Fibroblast of skin of scalp (primary cell): ENCODE data around the gene FAM151B. TPM values are rescaled to one million over a fixed set of nuclear protein-coding genes. Genes with fewer than 3 reads are reported as not detected.
"Not testable (repeated sequence)": the region's sequence is repeated elsewhere in the genome, so short reads cannot be mapped to it uniquely, and the experiment has no call there.

Source experiments
- DNase-seq: peaks from one replicate; pipeline ENCODE4 v3.0.0-alpha.2; 2013
- polyA plus RNA-seq, 2 experiments: library from polyadenylated mRNA; unstranded; fragments of 120-200 nt; gene quantifications; one replicate each; pipeline ENCODE4 v1.2.1, GENCODE V29; 2013; ENCODE audit not compliant: insufficient read length in 2 of 2

The FAM151B gene, protein sequence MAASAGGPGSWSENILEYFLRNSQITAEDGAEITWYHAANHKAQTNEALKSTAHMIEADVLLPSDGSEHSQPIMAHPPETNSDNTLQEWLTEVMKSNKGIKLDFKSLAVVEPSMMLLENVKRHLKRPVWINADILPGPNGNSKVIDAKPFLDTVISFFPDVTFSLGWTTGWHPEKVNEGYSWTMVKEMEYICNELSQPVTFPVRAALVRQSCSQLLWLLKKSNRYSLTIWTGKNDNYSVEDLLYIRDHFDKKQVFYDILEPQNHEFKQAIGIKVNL
- polyA plus RNA-seq (2013, experiment 1 of 2; ENCODE audit: insufficient read length) = 3.1 TPM
- polyA plus RNA-seq (2013, experiment 2 of 2; ENCODE audit: insufficient read length) = 3.0 TPM

DNA sequence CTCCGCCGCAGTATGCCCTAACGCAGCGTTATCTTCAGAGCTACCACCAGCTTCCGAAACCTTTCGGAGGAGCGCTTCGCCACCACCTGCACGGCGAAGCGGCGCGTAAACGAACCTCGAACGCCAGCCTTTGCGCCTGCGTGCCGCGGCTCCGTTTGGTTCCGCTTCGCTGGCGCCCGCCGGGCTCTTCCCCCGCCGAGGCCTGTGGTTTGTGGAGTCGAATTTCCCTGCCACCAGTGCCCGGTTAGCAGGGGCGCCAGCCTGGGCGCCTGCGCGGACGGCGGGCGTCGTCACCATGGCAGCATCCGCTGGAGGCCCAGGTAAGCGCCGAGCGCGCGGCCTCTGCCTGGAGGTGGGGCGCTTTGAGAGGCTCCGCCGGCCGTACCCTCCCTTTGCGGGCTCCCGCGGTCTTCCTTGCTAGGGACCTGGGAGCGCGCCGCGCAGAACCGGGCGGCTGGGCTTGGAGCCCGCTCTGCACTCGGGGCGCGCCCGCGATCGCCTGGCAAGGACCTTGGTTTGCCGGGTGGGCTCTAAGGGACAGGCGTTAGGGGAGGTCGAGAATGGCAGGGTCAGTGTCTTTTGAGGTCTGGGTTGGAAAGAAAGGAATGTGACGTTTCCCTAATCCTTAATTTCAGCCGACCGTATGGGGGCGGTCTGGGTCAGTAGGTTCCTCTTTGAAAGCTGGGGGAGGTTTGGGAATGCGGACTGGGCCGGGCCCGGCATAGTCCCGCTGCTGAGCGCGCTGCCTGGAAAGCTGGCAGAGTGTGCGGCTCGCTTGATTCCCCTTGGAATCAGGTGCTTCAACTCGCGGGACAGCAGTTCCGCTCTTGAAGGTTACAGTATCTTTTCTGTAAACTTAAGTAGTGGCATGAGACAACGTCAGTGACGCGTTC, at the start of gene FAM151B:
FAM151B (plus strand) TSS at position 272 of the 893 bp plus-strand sequence; CDS start at position 296, 24 bp downstream.
- DNase-seq = peak; percentile 86

DNA sequence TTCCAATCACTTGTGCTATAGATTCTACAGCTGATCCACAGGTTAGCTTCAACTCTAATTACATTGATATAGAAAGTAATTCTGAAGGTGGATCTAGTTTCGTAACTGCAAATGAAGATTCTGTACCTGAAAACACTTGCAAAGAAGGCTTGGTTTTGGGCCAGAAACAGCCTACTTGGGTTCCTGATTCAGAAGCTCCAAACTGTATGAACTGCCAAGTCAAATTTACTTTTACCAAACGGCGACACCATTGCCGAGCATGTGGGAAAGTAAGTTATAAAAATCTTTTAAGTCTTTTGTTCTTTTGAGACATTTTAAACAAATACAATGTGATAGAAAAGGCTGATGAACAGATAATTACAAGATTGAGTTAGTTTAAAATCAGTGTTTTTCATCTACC, 49.2 kb upstream of the FAM151B start:
- no peak for DNase-seq

DNA sequence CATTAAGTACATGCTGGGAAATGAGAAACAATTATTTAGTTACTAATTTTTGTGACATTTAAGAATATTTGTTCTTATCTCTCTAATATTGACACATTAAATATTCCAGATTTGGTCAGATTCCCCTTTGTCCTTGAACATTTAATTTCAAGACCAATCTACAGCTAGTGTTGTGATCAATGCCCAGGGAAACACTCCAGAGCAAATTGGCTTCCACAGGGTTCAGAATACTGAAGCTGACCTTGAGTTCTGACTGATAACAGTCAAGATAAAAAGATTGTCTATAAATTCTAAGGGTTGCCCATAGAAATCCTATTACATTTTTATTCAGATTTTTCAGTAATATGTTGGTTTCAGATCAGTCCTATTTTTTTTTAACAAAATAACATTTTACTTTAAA, 48.7 kb upstream of the FAM151B start:
- DNase-seq = no peak

DNA sequence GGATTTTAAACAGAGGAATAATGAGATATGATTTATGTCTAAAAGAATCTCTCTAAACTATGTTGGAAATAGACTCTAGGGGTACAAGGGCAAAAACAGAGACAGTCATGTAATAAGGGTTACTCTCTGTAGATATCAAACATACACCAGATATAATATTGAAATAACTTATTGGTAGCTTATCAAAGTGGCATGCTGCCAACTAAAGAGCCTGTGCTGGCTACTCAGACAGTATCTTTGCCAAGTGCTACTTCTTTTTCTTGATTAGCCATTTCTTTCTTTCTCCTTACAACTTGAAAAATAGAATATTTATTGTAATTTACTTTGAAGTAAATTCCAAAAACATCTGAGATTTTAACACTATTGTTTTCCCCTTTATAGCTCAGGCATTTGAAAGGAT, 45.2 kb upstream of the FAM151B start:
- no peak for DNase-seq

DNA sequence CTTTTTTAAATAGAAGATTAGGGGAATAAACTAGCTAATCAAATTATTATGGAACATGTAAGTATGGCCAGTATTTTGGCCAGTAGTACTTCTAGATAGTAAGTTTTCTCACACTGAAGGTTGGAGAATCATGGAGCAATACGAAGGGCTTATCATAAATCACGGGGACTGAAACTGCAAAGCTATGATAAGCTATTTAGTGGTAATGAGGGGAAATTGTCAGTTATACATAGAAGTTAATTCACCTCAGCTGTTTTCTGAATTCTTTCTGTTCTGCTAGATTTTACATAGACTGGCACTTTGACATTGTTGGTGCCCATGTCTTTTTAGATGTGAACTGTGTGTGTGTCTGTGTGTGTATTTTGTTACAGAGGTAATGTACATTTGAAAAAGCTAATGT, 34.5 kb upstream of the FAM151B start:
- DNase-seq = no peak

DNA sequence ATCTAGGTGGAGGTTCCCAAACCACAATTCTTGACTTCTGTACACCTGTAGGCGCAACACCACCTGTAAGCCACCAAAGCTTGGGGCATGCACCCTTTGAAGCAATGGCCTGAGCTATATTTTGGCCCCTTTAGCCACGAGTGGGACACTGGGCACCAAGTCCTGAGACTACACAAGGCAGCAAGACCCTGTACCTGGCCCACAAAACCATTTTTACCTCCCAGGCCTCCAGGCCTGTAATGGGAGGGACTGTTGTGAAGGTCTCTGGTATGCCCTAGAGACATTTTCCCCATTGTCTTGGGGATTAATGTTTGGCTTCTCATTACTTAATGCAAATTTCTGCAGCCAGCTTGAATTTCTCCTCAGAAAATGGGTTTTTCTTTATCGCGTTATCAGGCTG, 24.6 kb upstream of the FAM151B start:
- DNase-seq = no peak

DNA sequence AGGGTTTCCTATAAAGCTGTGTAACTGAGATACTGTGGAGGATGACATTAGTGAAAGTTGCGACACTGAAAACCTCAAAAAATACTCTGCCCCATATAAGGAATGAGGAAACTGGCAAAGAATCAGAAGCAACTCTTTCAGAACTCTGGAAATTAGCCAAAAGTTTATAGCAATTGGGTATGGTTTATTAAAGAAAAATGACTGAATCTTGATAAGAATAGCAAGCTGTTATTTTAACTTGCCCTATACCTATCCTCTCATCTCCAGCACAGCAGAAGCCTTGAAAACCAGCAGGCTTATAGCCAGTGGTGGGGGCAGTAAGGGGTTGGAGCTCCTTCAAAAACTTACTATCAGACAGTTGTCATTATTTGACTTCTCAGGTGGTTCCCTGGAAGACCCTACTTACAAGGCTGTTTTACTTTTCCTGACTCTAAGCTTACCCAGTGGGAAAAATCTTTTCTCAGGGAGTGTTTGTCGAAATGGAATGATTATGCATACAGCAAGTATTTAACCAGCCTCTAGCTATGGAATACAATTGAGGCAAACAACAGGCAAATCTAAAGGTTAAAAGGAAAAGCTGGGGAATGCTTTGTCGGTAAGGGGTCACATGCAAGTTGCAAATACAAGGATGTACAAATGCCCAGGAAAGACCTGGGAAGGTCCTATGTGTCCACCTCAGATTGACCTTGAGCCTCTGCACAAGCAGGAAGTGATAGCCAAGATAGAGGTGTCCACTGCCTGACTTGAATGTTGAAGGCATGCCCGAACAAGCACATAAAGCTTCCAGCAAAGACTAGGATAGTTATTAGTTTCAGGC, 21.0 kb upstream of the FAM151B start:
- DNase-seq = peak; percentile 50

DNA sequence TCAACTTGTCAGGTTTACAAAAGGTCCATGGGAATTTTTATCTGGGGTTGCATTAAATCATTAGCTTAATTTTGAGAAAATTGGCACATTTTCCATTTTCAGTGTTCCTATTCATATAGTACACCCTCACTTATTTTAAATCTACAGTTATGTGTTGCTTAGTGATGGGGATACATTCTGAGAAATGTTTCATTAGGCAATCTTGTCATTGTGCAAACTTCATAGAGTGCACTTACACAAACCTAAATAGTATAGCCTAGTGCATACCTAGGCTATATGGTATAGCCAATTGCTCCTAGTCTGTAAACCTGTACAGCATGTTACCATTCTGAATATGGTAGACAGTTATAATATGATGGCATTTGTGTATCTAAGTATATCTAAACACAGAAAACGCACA, 19.8 kb upstream of the FAM151B start:
- DNase-seq = no peak

DNA sequence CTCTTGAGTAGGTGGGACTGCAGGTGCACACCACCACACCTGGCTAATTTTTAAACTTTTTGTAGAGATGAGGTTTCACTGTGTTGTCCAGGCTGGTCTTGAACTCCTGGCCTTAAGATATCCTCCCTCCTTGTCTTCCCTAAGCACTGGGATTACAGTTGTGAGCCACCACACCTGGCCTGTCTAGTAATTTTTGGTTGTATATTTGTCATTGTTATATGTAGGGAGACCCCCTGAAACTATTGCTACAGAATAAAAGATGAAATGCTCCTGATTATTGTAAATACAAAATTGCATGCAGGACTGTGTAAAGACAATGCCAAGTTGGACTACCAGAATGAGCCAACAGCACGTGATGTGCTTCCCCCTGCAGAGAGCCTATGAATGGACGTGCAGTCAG, 17.3 kb upstream of the FAM151B start:
- not testable (repeated sequence) for DNase-seq

DNA sequence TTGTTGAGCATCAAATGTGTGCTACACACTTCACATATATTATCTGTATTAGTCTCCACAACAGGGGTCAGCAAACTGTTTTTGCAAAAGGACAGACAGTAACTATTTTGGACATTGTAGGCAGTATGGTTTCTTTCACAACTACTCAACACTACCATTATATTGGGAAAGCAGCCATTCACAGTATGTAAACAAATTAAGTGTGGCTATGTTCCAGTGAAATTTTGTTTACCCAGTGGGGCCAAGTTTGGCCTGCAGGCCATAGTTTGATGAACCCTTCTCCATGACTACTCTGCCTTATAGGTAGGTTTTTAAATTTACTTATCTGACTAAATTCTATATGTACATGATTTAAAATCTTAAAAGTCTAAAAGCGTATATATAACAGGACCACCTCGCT, 13.0 kb upstream of the FAM151B start:
- no peak for DNase-seq

DNA sequence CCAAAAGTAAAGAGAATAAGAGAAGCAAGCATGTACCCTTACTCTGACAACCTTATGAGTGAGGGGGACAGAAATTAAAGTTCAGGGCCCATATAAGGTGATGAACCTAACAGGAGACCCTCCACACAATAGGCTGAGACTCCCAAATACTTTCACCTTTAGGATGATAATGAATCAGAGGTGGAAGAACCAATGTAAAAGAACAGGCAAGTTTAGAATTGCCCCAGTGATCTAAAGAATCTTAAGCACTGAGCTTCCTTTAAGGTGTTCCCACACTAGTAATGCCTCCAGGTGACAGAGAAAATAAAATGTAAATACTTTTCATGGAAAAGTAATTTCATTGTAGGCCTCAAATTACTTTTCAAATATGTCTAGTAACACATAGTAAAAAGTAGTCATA, 8.2 kb upstream of the FAM151B start:
- no peak for DNase-seq

DNA sequence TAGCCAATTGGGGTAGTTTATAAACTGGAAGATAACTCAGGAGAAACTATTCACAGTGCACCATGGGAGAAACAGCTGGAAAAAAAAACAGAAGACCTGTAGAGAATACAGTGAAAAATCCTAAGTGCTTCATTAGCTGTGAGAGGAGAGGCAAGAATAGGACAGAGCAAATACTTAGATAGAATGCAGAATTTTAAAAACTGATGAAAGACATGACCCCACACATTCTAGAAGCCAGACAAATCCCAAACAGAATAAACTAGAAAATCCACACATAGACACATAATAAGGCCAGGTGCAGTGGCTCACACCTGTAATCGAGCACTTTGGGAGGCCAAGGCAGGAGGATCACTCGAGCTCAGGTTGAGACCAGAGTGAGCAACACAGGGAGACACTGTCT, 7.5 kb upstream of the FAM151B start:
- DNase-seq = no peak

DNA sequence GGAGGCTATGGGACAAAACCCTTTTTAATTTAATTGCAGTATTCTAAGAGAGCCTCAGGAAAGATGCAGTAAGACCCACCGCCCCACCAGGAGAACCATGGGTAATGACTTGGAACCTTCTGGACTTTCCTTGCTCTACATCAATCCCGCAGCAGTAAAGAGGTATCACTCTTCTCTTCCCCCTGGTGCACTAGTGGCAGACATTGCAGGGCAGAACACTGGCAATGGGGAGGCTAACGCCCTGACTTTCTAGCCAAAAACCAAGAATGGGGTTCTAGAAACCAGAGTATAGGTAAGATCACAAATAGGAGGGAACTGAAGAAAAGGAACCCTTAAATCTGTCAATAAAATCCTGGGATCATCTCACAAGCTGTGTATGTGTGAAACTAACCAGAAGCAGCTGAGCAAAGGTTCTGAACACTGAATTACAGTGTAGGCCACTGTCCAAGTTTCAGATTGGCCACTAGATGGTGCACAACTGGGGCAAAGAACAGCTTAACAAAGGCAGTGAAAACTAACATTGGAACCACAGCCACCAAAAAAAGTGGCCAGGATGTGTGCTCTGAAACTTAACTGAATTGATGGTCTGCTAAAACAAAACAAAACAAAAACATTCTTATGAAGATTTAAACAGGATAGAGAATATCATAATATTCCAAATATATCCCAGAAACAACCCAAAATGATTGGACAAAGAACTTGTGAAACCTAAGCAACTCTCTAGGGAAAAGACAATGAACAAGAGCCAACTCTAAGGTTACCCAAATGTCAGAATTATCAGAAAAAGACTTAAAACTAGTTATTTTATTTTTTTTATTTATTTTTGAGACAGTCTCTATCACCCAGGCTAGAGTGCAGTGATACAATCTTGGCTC, 6.6 kb upstream of the FAM151B start:
- peak; percentile 62 for DNase-seq

DNA sequence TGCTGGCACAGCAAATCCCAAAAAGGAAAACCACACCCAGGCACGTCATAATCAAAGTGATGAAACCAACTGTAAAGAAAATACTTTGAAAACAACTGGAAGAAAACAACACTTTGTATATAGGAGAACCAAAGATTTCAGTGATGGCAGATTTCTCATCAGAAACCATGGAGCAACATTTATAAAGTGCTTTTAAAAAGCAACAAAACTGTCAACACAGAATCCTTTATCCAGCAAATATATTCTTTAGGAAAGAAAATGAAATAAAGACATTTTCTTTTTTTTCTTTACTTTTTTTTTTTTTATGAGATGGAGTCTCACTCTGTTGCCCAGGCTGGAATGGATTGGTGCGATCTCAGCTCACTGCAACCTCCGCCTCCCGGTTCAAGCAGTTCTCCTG, 5.3 kb upstream of the FAM151B start:
- DNase-seq = no peak

DNA sequence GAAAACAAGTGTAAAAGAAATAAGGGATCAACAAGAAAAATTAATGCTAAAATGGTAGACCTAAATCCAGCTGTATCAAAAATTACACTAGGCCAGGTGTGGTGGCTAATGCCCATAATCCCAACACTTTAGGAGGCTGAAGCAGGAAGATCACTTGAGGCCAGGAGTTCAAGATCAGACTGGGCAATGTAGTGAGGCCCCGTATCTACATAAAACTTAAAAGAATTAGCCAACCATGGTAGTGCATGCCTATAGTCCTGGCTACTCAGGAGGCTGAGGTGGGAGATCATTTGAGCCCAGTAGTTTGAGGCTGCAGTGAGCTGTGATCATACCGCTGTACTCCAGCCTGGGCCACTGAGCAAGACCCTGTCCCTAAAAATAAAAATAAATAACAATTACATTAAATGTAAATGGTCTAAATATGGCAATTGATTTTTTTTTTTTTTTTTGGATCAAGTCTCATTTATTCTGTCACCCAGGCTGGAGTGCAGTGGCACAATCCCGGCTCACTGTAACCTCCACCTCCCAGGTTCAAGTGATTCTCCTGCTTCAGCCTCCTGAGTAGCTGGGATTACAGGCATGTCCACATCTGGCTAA, 4.2 kb upstream of the FAM151B start:
- no peak for DNase-seq

DNA sequence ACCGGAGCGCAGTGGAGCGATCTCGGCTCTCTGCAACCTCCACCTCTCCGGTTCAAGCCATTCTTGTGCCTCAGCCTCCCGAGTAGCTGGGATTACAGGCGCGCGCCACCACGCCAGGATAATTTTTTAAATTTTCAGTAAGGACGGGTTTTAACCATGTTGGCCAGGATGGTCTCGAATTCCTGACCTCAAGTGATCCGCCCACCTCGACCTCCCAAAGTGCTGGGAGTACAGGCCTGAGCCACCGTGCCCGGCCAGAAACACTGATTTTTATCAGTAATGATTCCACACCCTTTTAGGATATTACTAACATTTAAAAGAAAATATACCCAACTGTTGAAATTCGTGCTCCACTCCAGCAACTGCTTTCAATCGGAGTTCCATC, 464 bp upstream of the FAM151B start:
- no peak for DNase-seq

DNA sequence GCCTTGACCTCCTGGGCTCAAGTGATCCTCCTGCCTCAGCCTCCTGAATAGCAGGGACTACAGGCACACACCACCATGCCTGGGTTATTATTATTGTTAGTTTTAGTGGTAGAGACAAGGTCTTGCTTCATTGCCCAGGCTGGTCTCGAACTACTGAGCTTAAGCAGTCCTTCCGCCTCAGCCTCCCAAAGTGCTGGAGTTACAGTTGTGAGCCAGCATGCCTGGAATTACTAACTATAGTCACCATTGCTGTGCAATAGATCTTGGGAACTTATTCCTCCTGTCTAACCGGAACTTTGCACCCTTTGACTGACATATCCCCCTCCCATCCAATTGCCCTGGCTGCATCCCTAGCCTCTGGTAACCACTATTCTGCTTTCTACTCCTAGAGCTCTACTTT, 3.4 kb downstream of the FAM151B start:
- DNase-seq = no peak

DNA sequence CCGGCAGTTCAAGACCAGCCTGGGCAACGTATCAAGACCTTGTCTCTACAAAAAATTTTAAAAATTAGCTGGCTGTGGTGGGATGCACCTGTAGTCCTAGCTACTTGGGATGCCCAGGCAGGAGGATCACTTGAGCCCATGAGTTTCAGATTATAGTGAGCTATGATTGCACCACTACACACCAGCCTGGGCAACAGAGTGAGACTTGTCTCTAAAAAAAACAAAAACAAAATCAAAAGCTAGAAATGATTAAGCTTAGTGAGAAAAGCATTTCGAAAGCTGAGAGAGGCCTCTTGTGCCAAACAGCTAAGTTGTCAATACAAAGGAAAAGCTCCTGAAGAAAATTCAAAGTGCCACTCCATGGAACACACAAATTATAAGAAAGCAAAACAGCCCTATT, 4.8 kb downstream of the FAM151B start:
- DNase-seq = no peak

DNA sequence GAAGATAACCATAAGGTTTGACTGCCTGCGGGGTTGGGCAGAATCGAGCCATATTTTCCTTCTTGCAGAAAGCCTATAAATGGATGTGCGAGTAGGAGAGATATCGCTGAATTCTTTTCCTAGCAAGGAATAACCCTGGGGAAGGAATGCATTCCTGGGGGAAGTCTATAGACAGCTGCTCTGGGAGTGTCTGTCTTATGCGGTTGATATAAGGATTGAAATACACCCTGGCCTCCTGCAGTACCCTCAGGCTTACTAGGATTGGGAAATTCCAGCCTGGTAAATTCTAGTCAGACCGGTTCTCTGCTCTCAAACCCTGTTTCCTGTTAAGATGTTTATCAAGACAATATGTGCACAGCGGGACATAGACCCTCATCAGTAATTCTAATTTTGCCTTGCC, 5.5 kb downstream of the FAM151B start:
- peak; percentile 73 for DNase-seq

DNA sequence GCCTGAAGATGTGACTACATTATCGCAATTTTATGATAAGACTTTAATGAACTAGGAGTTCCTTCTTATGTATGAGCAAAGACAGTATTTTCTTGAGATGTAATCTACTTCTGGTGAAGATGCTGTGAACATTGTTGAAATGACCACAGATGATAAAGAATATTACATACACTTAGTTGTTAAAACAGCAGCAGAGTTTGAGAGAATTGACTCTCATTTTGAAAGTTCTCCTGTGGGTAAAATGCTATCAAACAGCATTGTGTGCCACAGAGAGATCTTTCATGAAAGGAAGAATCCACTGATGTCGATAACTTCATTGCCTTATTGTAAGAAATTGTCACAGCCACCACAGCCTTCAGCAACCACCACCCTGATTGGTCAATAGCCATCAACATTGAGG, 8.0 kb downstream of the FAM151B start:
- no peak for DNase-seq

DNA sequence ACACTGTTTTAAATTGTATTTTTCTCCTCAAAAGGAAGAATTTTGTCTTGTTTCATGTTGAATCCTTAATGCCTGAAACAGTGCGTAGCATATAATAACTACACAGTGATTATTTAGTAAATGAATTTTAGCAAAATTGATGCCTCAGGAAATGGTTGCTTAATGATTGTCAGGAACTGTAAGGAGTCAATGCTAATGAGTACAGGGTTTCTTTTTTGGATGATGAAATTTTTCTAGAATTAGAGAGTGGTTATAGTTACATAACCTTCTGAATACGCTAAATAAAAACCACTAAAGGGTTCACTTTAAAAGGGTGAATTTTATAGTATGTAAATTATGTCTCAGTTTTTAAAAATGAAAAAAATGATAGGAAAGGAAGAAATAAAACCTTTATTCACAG, 14.9 kb downstream of the FAM151B start:
- DNase-seq = no peak

DNA sequence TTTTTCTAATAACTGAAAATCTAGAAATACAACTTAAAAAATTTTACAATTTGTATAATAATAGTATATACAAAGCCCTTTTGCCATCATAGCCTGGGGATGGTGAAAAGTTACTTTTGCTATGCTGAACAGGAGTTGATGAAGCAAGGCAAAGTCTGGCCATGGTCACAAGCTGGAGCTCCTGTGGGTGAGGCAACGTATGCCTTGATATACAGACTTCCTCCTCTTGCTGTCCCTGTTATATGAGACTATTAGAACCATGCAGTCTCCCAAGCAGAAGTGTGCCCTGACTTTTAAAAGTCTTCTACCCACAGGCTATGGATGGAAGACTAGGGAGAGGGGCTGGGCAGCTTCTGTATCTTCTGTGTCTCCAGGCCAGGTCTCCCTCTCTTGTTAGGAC, 15.7 kb downstream of the FAM151B start:
- no peak for DNase-seq
